T-helper 2 cell treated with Interferon-gamma antibody and Interleukin-4, amounts not matched to agents 100 ng/mL and 5 ng/mL, for 36 hours (primary cell): ENCODE measurements around the gene DSCAML1. TPM values are rescaled to one million over a fixed set of nuclear protein-coding genes. Genes with fewer than 3 reads are reported as not detected.

Source experiments
- intact Hi-C: fragments of 100-400 bp; cut with micrococcal nuclease; formaldehyde crosslinking; loops from one replicate; pipeline ENCODE4 v1.15.1; 2023
- total RNA-seq: library from RNA; stranded (reverse); gene quantifications from 2 replicates; pipeline ENCODE4 v1.2.3, GENCODE V29; 2022

The DSCAML1 gene
- total RNA-seq, 1 donor from 2014 or later: 0.05 TPM

GRCh38 chr11:117642396-117642795, 154.6 kb downstream of the DSCAML1 start:
- intact Hi-C loops: no loop called here

GRCh38 chr11:117641008-117641915, 155.8 kb downstream of the DSCAML1 start:
- intact Hi-C loops: no loop called here

DNA sequence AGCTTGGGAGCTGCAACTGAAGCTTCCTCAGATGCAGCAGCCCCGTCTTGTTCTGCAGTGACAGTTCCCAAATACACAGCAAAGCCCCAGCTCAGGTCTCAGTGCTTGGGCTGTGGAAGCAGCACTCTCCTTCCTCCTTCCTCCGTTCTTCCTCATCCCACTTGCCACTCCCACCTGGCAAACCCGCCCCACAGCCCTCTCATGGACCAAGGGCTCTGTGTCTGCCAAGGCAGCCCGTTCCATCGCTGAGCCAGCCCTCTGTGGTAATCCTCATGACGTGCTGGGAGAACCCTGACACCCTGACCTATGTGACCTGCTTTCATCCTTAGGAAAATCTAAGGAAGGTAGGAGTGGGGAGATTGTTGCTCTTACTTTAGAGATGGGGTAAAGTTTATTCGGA, 157.0 kb downstream of the DSCAML1 start:
- intact Hi-C loops: no loop called here

- intact Hi-C loops: no loop called here
Observed at GRCh38 chr11:117639601-117640000, 157.4 kb downstream of the DSCAML1 start.

- intact Hi-C loops: no loop called here
Observed at GRCh38 chr11:117638911-117639543, 158.0 kb downstream of the DSCAML1 start.

- intact Hi-C loops: no loop called here
Observed at GRCh38 chr11:117634756-117635603, 162.0 kb downstream of the DSCAML1 start.

- intact Hi-C loops: no loop called here
Observed at GRCh38 chr11:117633976-117634755, 162.8 kb downstream of the DSCAML1 start.

- intact Hi-C loops: no loop called here
Observed at GRCh38 chr11:117633186-117633754, 163.7 kb downstream of the DSCAML1 start.

DNA sequence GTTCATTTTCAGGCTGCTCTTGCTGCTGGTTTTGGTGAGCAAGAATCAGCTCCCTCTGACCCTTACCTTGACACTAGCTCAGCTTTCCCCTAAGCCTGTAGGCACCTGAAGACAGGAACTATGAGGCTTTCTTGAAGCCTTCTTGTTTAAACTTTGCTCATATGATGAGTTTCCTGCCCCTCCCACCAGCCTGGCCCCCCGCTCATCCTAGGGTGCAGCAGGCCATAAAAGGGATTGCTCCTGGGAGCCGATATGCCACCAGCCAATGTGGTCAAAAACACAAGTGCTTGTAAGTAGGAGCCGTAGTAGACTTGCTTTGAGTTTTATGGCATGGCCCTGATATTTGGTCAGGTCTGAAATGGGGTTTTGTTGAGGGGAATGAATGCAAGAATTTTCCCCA, 164.7 kb downstream of the DSCAML1 start:
- intact Hi-C loops: no loop called here

DNA sequence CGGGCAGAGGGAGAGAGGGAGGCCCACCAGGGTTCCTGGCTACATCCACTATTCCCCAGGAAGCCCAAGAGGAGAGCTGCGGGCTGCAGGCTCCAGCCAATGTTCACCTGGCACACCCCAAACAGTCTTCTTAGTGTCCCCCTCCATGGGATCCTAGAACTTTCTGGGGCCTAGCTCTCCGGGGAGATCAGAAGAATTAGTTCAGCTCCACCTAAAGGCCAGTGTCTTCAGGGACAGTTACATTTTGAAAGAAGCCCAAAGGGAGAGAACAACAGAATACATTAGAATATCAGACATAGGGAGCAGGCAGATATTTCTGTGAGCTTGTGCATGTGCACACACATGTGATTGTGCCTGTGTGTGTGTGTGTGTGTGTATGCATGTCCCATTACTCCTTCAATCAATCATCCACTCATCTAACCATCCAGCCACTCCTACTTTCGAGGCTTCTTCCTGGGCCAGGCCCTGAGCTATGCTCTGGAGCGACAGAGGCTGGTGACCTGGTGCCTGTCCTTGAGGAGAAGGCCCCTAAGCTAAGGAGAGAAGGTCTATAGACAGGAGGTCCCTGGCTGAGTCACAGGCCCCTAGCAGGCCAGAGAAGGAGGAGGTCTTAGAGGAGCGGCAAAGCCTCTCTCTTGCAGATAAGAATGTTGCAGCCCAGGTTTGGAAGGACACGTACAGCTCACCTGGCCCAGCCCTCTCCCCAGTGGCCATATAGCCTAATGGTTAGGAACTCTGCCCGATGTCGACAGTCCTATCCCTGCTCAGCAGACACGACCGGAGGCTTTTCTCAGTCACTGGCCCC, 165.5 kb downstream of the DSCAML1 start:
- intact Hi-C loops: no loop called here

DNA sequence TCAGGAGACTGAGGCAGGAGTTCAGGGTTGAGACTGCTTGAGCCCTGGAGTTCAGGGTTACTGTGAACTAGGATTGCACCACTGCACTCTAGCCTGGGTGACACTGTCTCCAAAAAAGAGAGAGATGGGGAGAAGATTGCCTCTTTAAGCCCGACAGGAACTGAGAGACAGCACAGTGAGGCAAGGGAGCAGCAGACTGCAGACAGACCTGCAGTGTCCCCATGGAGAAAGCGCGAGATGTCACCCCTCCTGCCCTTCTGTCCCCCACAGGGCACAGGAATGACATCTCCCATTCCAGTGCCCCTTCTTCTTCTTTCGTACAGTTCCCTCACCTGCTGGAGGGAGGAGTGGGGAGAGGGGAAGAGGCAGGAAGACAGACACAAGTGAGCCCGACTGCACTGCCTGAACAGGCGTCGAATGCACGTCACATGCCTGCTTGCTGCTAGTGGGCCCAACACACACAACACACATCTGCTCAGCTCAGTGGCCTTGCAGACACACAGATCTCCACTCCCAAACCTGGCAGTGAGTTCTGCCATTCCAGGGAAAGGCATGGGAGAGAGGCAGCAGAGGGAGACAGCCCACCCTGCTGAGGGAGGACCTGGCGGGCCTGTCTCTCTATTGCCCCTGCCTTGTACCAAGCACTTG, 167.0 kb downstream of the DSCAML1 start:
- intact Hi-C loops: loop anchor here (10.0 kb wide), 1 partner anchor 205 kb away; no protein-coding TSS in a partner anchor

GRCh38 chr11:117629146-117629545, 167.9 kb downstream of the DSCAML1 start:
- intact Hi-C loops: loop anchor here (10.0 kb wide), 1 partner anchor 204 kb away; no protein-coding TSS in a partner anchor

DNA sequence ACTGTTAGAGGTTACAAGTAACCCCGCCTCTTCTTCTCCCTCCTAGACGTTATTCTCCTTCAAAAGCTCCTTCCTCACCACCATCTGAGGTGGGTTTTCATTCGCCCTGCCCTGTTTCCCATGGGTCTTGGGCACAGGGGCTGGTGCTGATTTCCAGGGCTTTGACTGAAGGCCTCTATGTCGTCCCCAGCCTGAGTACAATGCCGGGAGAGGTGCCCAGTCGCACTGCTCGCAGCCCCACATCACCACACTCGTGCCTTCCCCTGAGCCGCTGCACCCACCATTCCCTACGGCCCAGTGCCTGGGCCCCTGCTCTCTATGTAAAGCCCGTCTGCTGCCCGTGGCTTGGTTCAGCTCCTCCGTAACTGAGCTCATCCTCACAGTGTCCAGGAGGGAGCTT, 169.8 kb downstream of the DSCAML1 start:
- intact Hi-C loops: loop anchor here (10.0 kb wide), 1 partner anchor 202 kb away; no protein-coding TSS in a partner anchor

DNA sequence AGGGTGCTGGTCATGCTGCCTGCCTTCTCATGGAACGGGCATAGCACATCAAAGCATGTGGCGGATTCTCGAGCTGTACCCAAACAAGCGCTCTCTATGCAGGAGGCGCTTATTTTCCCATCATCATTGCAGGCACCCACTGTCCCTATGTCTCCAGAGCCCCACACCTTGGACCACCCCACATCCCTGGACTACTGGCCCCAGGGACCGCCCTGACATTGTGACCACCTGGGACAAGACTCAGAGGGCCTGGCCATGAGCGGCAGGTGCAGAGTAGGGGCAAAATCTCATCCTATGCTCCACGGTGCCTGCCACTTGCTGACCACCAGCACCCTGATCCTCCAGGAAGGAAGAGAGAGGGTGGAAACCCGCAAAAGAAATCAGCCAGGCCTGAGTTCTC, 170.4 kb downstream of the DSCAML1 start:
- intact Hi-C loops: loop anchor here (10.0 kb wide), 1 partner anchor 202 kb away; no protein-coding TSS in a partner anchor

- intact Hi-C loops: loop anchor here (10.0 kb wide), 1 partner anchor 200 kb away; no protein-coding TSS in a partner anchor
Observed at GRCh38 chr11:117625237-117625636, 171.8 kb downstream of the DSCAML1 start.

- intact Hi-C loops: loop anchor here (10.0 kb wide), 1 partner anchor 199 kb away; no protein-coding TSS in a partner anchor
Observed at GRCh38 chr11:117623831-117624271, 173.2 kb downstream of the DSCAML1 start.

DNA sequence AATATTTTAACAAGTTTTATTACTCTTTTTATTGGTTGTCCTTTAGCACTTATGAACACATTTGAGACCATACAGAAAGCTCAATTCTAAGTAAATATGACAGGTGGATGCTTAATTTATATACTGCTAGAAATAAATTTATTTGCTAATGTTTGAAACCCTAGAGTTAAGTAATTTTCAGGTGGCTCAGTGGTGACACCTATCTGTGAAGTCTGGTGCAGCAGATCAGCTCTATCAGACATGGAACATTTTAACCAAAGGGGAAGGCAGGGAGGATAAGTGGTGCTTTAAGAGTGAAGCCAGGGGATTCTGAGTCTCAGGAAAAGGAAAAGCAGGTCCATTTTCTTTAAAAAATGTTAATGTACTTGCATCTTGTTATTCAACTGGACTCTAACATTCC, 175.8 kb downstream of the DSCAML1 start:
- intact Hi-C loops: loop anchor here (10.0 kb wide), 1 partner anchor 196 kb away; no protein-coding TSS in a partner anchor

GRCh38 chr11:117620659-117621058, 176.4 kb downstream of the DSCAML1 start:
- intact Hi-C loops: loop anchor here (10.0 kb wide), 1 partner anchor 196 kb away; no protein-coding TSS in a partner anchor
